HFF-Myc (cell line): Measurements from ENCODE around the gene ADRA2B.

Source experiments
- DNase-seq: peaks from one replicate; pipeline ENCODE4 v3.0.0-alpha.2; 2011; ENCODE audit warnings: low read depth; ENCODE audit errors: extremely low read depth
- H3K4me3 ChIP-seq: replicated peaks from 2 replicates; pipeline ENCODE4 v1.5.1; 2011; ENCODE audit warnings: low read depth, mild to moderate bottlenecking, control low read depth, low read length
- CTCF ChIP-seq: IDR thresholded peaks from 2 replicates; pipeline ENCODE4 v1.5.1; 2012; ENCODE audit warnings: mild to moderate bottlenecking, low read depth, low read length, control low read depth; ENCODE audit errors: missing control alignments

Gene ADRA2B

GRCh38 chr2:96091141-96091710, 25.1 kb downstream of the ADRA2B start:
- DNase-seq, result no peak
- no peak overlapping the region for H3K4me3 ChIP-seq
- no peak for TF ChIP-seq CTCF

- no peak for TF ChIP-seq CTCF
Measured at GRCh38 chr2:96090196-96090926, 26.0 kb downstream of the ADRA2B start.

GRCh38 chr2:96089356-96090195, 26.8 kb downstream of the ADRA2B start:
- no peak for DNase-seq
- TF ChIP-seq CTCF, result no peak
- no peak overlapping the region for H3K4me3 ChIP-seq

More at GRCh38 chr2:96090196-96090926, 26.0 kb downstream of the ADRA2B start:
- H3K4me3 ChIP-seq, result no peak overlapping the region
- no peak for DNase-seq

GRCh38 chr2:96088340-96089335, 27.7 kb downstream of the ADRA2B start:
- no peak for TF ChIP-seq CTCF
- DNase-seq, result no peak
- H3K4me3 ChIP-seq, result no peak overlapping the region

- H3K4me3 ChIP-seq, result no peak overlapping the region
- no peak for TF ChIP-seq CTCF
- no peak for DNase-seq
Measured at GRCh38 chr2:96087130-96087529, 29.2 kb downstream of the ADRA2B start.
